AG04450 (cell line): Measurements from ENCODE around the gene PHF23. TPM values are rescaled to one million over a fixed set of nuclear protein-coding genes. Genes with fewer than 3 reads are reported as not detected.
"Not testable (repeated sequence)": the region's sequence is repeated elsewhere in the genome, so short reads cannot be mapped to it uniquely, and the experiment has no call there.

ENCODE experiments used
- CTCF ChIA-PET: fragments of 300-600, 350-600 bp; formaldehyde crosslinking; extraction: SDS; loops from one replicate; lab custom pipeline; 2022; ENCODE audit warnings: antibody characterized with exemption, inconsistent platforms; lab: Charles Lee
- POLR2A ChIA-PET: fragments of 350-600 bp; formaldehyde crosslinking; extraction: SDS; loops from one replicate; lab custom pipeline; 2021; ENCODE audit warnings: antibody characterized with exemption, inconsistent platforms; lab: Yijun Ruan, JAX
- DNase-seq: peaks from one replicate; pipeline ENCODE4 v3.0.0-alpha.2; 2011; ENCODE audit warnings: low read depth, low spot score
- H3K27ac ChIP-seq: one replicate; pipeline ENCODE4 v1.5.1; 2012; ENCODE audit warnings: low read depth, low read length, control low read depth
- H3K27me3 ChIP-seq: one replicate; pipeline ENCODE4 v1.6.0; 2012; ENCODE audit warnings: low read length; ENCODE audit not compliant: control insufficient read depth, insufficient read depth
- H3K4me3 ChIP-seq: 2 replicates; pipeline ENCODE4 v1.5.1; 2011; ENCODE audit warnings: mild to moderate bottlenecking, low read depth, low read length, control low read depth
- H3K9me3 ChIP-seq: 2 replicates; pipeline ENCODE4 v1.5.1; 2012; ENCODE audit warnings: low read length; ENCODE audit not compliant: control insufficient read depth, insufficient read depth
- CTCF ChIP-seq: IDR thresholded peaks from 2 replicates; pipeline ENCODE4 v1.5.1; 2011; ENCODE audit warnings: low read depth, low read length, control low read depth, inconsistent platforms
- polyA plus RNA-seq: library from polyadenylated mRNA; depleted of rRNA; stranded (reverse); fragments of >200 nt; gene quantifications from 2 replicates; pipeline ENCODE4 v1.2.3, GENCODE V29; 2011

The PHF23 gene
- polyA plus RNA-seq, 1 experiment, result 56.3 TPM

- CTCF ChIA-PET, result interaction anchor here (0.6 to 1.2 kb wide), 4 partner anchors 28 to 1249 kb away, joined by 3 to 4 read pairs (median 4); no protein-coding TSS in a partner anchor
- DNase-seq, result no peak
- POLR2A ChIA-PET, result no interaction called here
- TF ChIP-seq CTCF, result no peak
- H3K4me3 ChIP-seq, result peak overlapping the region; percentile 93
- H3K27me3 ChIP-seq, result no peaks in the 10 kb centered on the region
- peak overlapping the region; percentile 11 for H3K27ac ChIP-seq
- no peaks in the 10 kb centered on the region; the same call in 1 of the 2 replicates for H3K9me3 ChIP-seq
Observed at GRCh38 chr17:7249830-7250229, 10.6 kb upstream of the PHF23 start.

GRCh38 chr17:7249214-7249613, 10.0 kb upstream of the PHF23 start:
- ChIA-PET CTCF (interaction anchor here (0.6 to 1.2 kb wide), 4 partner anchors 27 to 1248 kb away, joined by 3 to 4 read pairs (median 4); no protein-coding TSS in a partner anchor), POLR2A (no interaction called here)
- no peaks in the 10 kb centered on the region; the same call in 1 of the 2 replicates for H3K9me3 ChIP-seq
- no peak overlapping the region for H3K27ac ChIP-seq
- no peaks in the 10 kb centered on the region for H3K27me3 ChIP-seq
- 0 out of 2 replicates have a peak overlapping the region, but pooled peaks have one; percentile 17 for H3K4me3 ChIP-seq
- no peak for DNase-seq
- no peak for TF ChIP-seq CTCF

GRCh38 chr17:7248796-7249195, 9.5 kb upstream of the PHF23 start:
- POLR2A ChIA-PET, result no interaction called here
- H3K9me3 ChIP-seq, result no peaks in the 10 kb centered on the region; the same call in 1 of the 2 replicates
- no peak overlapping the region for H3K27ac ChIP-seq
- no peak overlapping the region for H3K4me3 ChIP-seq
- TF ChIP-seq CTCF, result no peak
- H3K27me3 ChIP-seq, result no peaks in the 10 kb centered on the region
- DNase-seq, result no peak
- CTCF ChIA-PET, result no interaction called here

GRCh38 chr17:7246779-7247178, 7.5 kb upstream of the PHF23 start:
- H3K9me3 ChIP-seq, result peaks cover 3% of the 10 kb centered on the region; the same call in 1 of the 2 replicates
- no peak for TF ChIP-seq CTCF
- no peaks in the 10 kb centered on the region for H3K27me3 ChIP-seq
- ChIA-PET POLR2A (no interaction called here), CTCF (no interaction called here)
- no peak overlapping the region for H3K27ac ChIP-seq
- no peak for DNase-seq
- H3K4me3 ChIP-seq, result no peak overlapping the region

GRCh38 chr17:7243838-7244237, 4.6 kb upstream of the PHF23 start:
- POLR2A ChIA-PET, result interaction anchor here (1.0 to 2.9 kb wide), 2 partner anchors 23 to 52 kb away, joined by 3 to 12 read pairs; partner anchors contain the start of genes ACADVL and DLG4
- H3K27ac ChIP-seq, H3K27me3 ChIP-seq, H3K4me3 ChIP-seq, H3K9me3 ChIP-seq, CTCF ChIA-PET, DNase-seq: not testable (repeated sequence)
